SK-N-SH (cell line): ENCODE measurements around the gene ULK3. TPM values are rescaled to one million over a fixed set of nuclear protein-coding genes. Genes with fewer than 3 reads are reported as not detected.

Source experiments
- CTCF ChIA-PET: fragments of 300-600, 350-600 bp; formaldehyde crosslinking; extraction: SDS; loops from one replicate; lab custom pipeline; 2021; lab: Yijun Ruan, JAX
- POLR2A ChIA-PET: fragments of 350-600 bp; sonication (Branson Sonifier 250); formaldehyde crosslinking; extraction: SDS; loops from one replicate; lab custom pipeline; 2020; ENCODE audit warnings: antibody characterized with exemption, inconsistent platforms; lab: Yijun Ruan, JAX
- DNase-seq: peaks from one replicate; pipeline ENCODE4 v3.0.0; 2012
- H2AFZ ChIP-seq: fragments of 200-600 bp; sonication (generic); 2 replicates; pipeline ENCODE4 v1.8.1; 2016; ENCODE audit warnings: antibody characterized with exemption, mild to moderate bottlenecking, low read depth
- H3F3A ChIP-seq: fragments of 200-600 bp; sonication (generic); replicated peaks from 2 replicates; pipeline ENCODE3; 2016; ENCODE audit warnings: antibody characterized with exemption, mild to moderate bottlenecking; ENCODE audit not compliant: insufficient read depth
- H3K27ac ChIP-seq, 2 experiments: fragments of 200-500 bp in 1 of 2; fragments of 200-600 bp in 1 of 2; sonication (Bioruptor generic) in 1 of 2; sonication (generic), shearing (Covaris generic) in 1 of 2; 2 replicates each; pipeline versions ENCODE4 v1.5.1 to v1.6.1; 2014 to 2016; ENCODE audit warnings: low read depth in 2 of 2, inconsistent platforms in 1 of 2, low read length in 1 of 2, mild to moderate bottlenecking in 1 of 2, mixed read lengths in 1 of 2
- H3K27me3 ChIP-seq: fragments of 200-600 bp; sonication (generic), shearing (Covaris generic); 2 replicates; pipeline ENCODE4 v1.6.1; 2016; ENCODE audit warnings: mixed run types; ENCODE audit not compliant: insufficient read depth
- H3K36me3 ChIP-seq, 2 experiments: fragments of 200-500 bp in 1 of 2; fragments of 200-600 bp in 1 of 2; sonication (Bioruptor generic) in 1 of 2; sonication (generic) in 1 of 2; replicated peaks in 1 of 2; 2 replicates each; pipeline versions ENCODE3 to v1.5.1; 2014 to 2016; ENCODE audit warnings: low read length in 1 of 2, mild to moderate bottlenecking in 1 of 2; ENCODE audit not compliant: insufficient read depth in 2 of 2, control insufficient read depth in 1 of 2
- H3K4me1 ChIP-seq, 2 experiments: fragments of 200-500 bp in 1 of 2; fragments of 200-600 bp in 1 of 2; sonication (Bioruptor generic) in 1 of 2; sonication (generic), shearing (Covaris generic) in 1 of 2; 2 replicates each; pipeline versions ENCODE4 v1.5.1 to v1.6.1; 2014 to 2016; ENCODE audit warnings: low read depth in 1 of 2, low read length in 1 of 2, mixed run types in 1 of 2; ENCODE audit not compliant: insufficient read depth in 2 of 2, control insufficient read depth in 1 of 2
- H3K4me2 ChIP-seq: fragments of 200-600 bp; sonication (generic), shearing (Covaris generic); 2 replicates; pipeline ENCODE4 v1.6.1; 2017; ENCODE audit warnings: mixed run types
- H3K4me3 ChIP-seq, 2 experiments: fragments of 200-500 bp in 1 of 2; fragments of 200-600 bp in 1 of 2; sonication (Bioruptor generic) in 1 of 2; sonication (generic), shearing (Covaris generic) in 1 of 2; 2 replicates each; pipeline versions ENCODE4 v1.5.1 to v1.8.1; 2014 to 2016; ENCODE audit warnings: low read depth in 2 of 2, inconsistent platforms in 1 of 2, low read length in 1 of 2, mild to moderate bottlenecking in 1 of 2, mixed read lengths in 1 of 2, moderate library complexity in 1 of 2
- H3K79me2 ChIP-seq: fragments of 200-600 bp; sonication (generic); 2 replicates; pipeline ENCODE4 v1.8.1; 2017; ENCODE audit warnings: mild to moderate bottlenecking; ENCODE audit not compliant: insufficient read depth
- H3K9ac ChIP-seq: fragments of 200-600 bp; sonication (generic); 2 replicates; pipeline ENCODE4 v1.6.1; 2017; ENCODE audit warnings: mixed run types
- H3K9me2 ChIP-seq: fragments of 200-600 bp; sonication (generic); 2 replicates; pipeline ENCODE4 v1.6.1; 2017; ENCODE audit warnings: mixed run types
- H3K9me3 ChIP-seq: fragments of 200-600 bp; sonication (generic); 2 replicates; pipeline ENCODE4 v1.6.1; 2017; ENCODE audit warnings: mixed run types, mild to moderate bottlenecking, moderate library complexity
- H4K20me1 ChIP-seq: fragments of 200-600 bp; sonication (generic); 2 replicates; pipeline ENCODE4 v1.6.1; 2017; ENCODE audit warnings: mild to moderate bottlenecking, mixed run types; ENCODE audit not compliant: insufficient read depth
- CTCF ChIP-seq: fragments of 200-600 bp; sonication (generic); IDR thresholded peaks from 2 replicates; pipeline ENCODE4 v1.6.1; 2017; ENCODE audit warnings: antibody characterized with exemption, mild to moderate bottlenecking, moderate library complexity
- EZH2phosphoT487 ChIP-seq: fragments of 200-600 bp; sonication (generic); IDR thresholded peaks from 2 replicates; pipeline ENCODE4 v1.6.1; 2017; ENCODE audit warnings: low read depth, mixed run types, mild to moderate bottlenecking, antibody characterized with exemption, moderate library complexity, borderline replicate concordance
- GATA2 ChIP-seq: sonication (generic); formaldehyde crosslinking; IDR thresholded peaks from 2 replicates; pipeline ENCODE4 v1.5.0; 2020; ENCODE audit warnings: mild to moderate bottlenecking, missing genetic modification reagents
- IRF3 ChIP-seq: fragments of 150-350 bp; IDR thresholded peaks from 2 replicates; pipeline ENCODE4 v1.6.1; 2016; ENCODE audit warnings: mild to moderate bottlenecking, low read depth, low read length
- MXI1 ChIP-seq: IDR thresholded peaks from 2 replicates; pipeline ENCODE4 v1.6.1; 2012; ENCODE audit warnings: mild to moderate bottlenecking, low read depth, low read length, improper control_type of control experiment
- NFIC ChIP-seq: IDR thresholded peaks from 2 replicates; pipeline ENCODE4 v1.4.0; 2012; ENCODE audit warnings: borderline replicate concordance
- POLR2AphosphoS5 ChIP-seq: IDR thresholded peaks from 2 replicates; pipeline ENCODE4 v1.6.1; 2012; ENCODE audit warnings: low read depth, low read length
- RFX5 ChIP-seq: IDR thresholded peaks from 2 replicates; pipeline ENCODE4 v1.6.1; 2012; ENCODE audit warnings: mild to moderate bottlenecking, improper control_type of control experiment, low read length
- TEAD4 ChIP-seq: IDR thresholded peaks from 2 replicates; pipeline ENCODE4 v1.4.0; 2012; ENCODE audit warnings: mild to moderate bottlenecking, borderline replicate concordance; ENCODE audit not compliant: insufficient read depth
- USF1 ChIP-seq: IDR thresholded peaks from 2 replicates; pipeline ENCODE4 v1.4.0; 2012; ENCODE audit warnings: low read depth, borderline replicate concordance
- WGBS: methylation state at CpG from one replicate; pipeline ENCODE4 v1.1.6; 2017; ENCODE audit warnings: low lambda C conversion rate; 5-methylcytosine and 5-hydroxymethylcytosine counted together
- polyA plus RNA-seq, 3 experiments: library from polyadenylated mRNA; depleted of rRNA; stranded (reverse); fragments of >200 nt; gene quantifications; 2 replicates each; pipeline ENCODE4 v1.2.3, GENCODE V29; 2012

Gene ULK3
- polyA plus RNA-seq, 1 of the 3 experiments (the other 2 are of a cell fraction) = 41.3 TPM

- CTCF ChIA-PET = interaction anchor here (1.2 to 10.2 kb wide), 5 partner anchors 16 to 197 kb away, joined by 3 to 82 read pairs (median 6); no protein-coding TSS in a partner anchor
- H3K27ac ChIP-seq = no peak overlapping the region
- peaks cover 0 to 7% of the 10 kb centered on the region in 2 experiments for H3K36me3 ChIP-seq
- 57% methylated on average over 4 of the region's 4 CpGs for WGBS
- H2AFZ ChIP-seq = no peak overlapping the region
- H3K9me3 ChIP-seq = no peaks in the 10 kb centered on the region
- no peak overlapping the region for H3K4me3 ChIP-seq
- no peak for DNase-seq
- no peaks in the 10 kb centered on the region for H4K20me1 ChIP-seq
- POLR2A ChIA-PET = interaction anchor here (1.0 kb wide), 1 partner anchor 65 kb away, joined by 3 read pairs; no protein-coding TSS in a partner anchor
- H3K79me2 ChIP-seq = no peaks in the 10 kb centered on the region
- H3K4me2 ChIP-seq = no peak overlapping the region
- no peaks in the 10 kb centered on the region for H3K9me2 ChIP-seq
- TF ChIP-seq TEAD4 (no peak), NFIC (no peak), GATA2 (no peak), CTCF (no peak), MXI1 (no peak), IRF3 (no peak), POLR2AphosphoS5 (no peak), EZH2phosphoT487 (no peak)
- peaks cover 0 to 16% of the 10 kb centered on the region in 2 experiments; a peak in 1 of 4 replicates for H3K4me1 ChIP-seq
- H3K9ac ChIP-seq = no peak overlapping the region
- H3F3A ChIP-seq = no peaks in the 10 kb centered on the region
- H3K27me3 ChIP-seq = peaks cover 1% of the 10 kb centered on the region; the same call in 1 of the 2 replicates
Observed at GRCh38 chr15:74832826-74833225, 10.1 kb downstream of the ULK3 start.

GRCh38 chr15:74831813-74832495 lies 11.0 kb downstream of the ULK3 start:
- ChIA-PET CTCF (interaction anchor here (1.2 to 10.2 kb wide), 8 partner anchors 11 to 196 kb away, joined by 3 to 82 read pairs (median 6); partner anchors contain the start of gene CSK), POLR2A (no interaction called here)
- Histone ChIP-seq H3K36me3 (peaks cover 0 to 2% of the 10 kb centered on the region in 2 experiments), H3K27me3 (peaks cover 10% of the 10 kb centered on the region; the same call in 1 of the 2 replicates), H3K4me3 (no peak overlapping the region), H3K9ac (no peak overlapping the region), H2AFZ (no peak overlapping the region), H3K9me2 (no peaks in the 10 kb centered on the region), H4K20me1 (no peaks in the 10 kb centered on the region), H3K79me2 (no peaks in the 10 kb centered on the region), H3K27ac (no peak overlapping the region), H3F3A (no peaks in the 10 kb centered on the region), H3K4me1 (peaks cover 0 to 16% of the 10 kb centered on the region in 2 experiments; a peak in 1 of 4 replicates), H3K4me2 (no peak overlapping the region), H3K9me3 (no peaks in the 10 kb centered on the region)
- DNase-seq = no peak
- WGBS = 52% methylated on average over 10 of the region's 15 CpGs
- TF ChIP-seq CTCF = no peak
- TF ChIP-seq USF1 = no peak
- TF ChIP-seq RFX5 = no peak
